Loucy (cell line): ENCODE data around the gene LMAN1L.

Source experiments
- H2AFZ ChIP-seq: fragments of 200-600 bp; sonication (generic); 2 replicates; pipeline ENCODE4 v1.6.0; 2016; ENCODE audit warnings: antibody characterized with exemption, mild to moderate bottlenecking, low read length, moderate library complexity
- H3F3A ChIP-seq: fragments of 200-600 bp; 2 replicates; pipeline ENCODE4 v1.6.0; 2016; ENCODE audit warnings: antibody characterized with exemption, low read depth, mild to moderate bottlenecking
- H3K27me3 ChIP-seq: fragments of 200-600 bp; sonication (generic); 2 replicates; pipeline ENCODE4 v1.6.1; 2014; ENCODE audit warnings: low read length, mild to moderate bottlenecking; ENCODE audit not compliant: insufficient read depth, poor library complexity, severe bottlenecking
- H3K36me3 ChIP-seq: fragments of 200-600 bp; sonication (generic); 2 replicates; pipeline ENCODE4 v1.6.1; 2016; ENCODE audit warnings: low read length; ENCODE audit not compliant: insufficient read depth
- H3K4me1 ChIP-seq: fragments of 200-600 bp; sonication (generic); 2 replicates; pipeline ENCODE4 v1.5.1; 2014; ENCODE audit warnings: low read length, mild to moderate bottlenecking; ENCODE audit not compliant: insufficient read depth, poor library complexity, severe bottlenecking
- H3K4me2 ChIP-seq: fragments of 200-600 bp; sonication (generic); 2 replicates; pipeline ENCODE4 v1.6.0; 2014; ENCODE audit warnings: antibody characterized with exemption, low read length, low read depth, mild to moderate bottlenecking; ENCODE audit not compliant: poor library complexity, severe bottlenecking
- H3K4me3 ChIP-seq: fragments of 200-600 bp; sonication (generic); 2 replicates; pipeline ENCODE4 v1.5.1; 2014; ENCODE audit warnings: low read length, mild to moderate bottlenecking, mixed read lengths; ENCODE audit not compliant: poor library complexity, severe bottlenecking
- H3K79me2 ChIP-seq: fragments of 200-600 bp; sonication (generic); 2 replicates; pipeline ENCODE4 v1.6.1; 2014; ENCODE audit warnings: low read length; ENCODE audit not compliant: insufficient read depth
- H3K9ac ChIP-seq: fragments of 200-600 bp; sonication (generic); 2 replicates; pipeline ENCODE4 v1.6.0; 2014; ENCODE audit warnings: mild to moderate bottlenecking, low read depth, low read length, moderate library complexity; ENCODE audit not compliant: poor library complexity, severe bottlenecking
- H3K9me2 ChIP-seq: fragments of 200-600 bp; sonication (generic); replicated peaks from 2 replicates; pipeline ENCODE4 v1.6.1; 2016; ENCODE audit warnings: low read depth, low read length, mixed read lengths
- H3K9me3 ChIP-seq: fragments of 200-600 bp; sonication (generic); 2 replicates; pipeline ENCODE4 v1.6.1; 2014; ENCODE audit warnings: mild to moderate bottlenecking, antibody characterized with exemption, low read length, low read depth; ENCODE audit not compliant: insufficient read depth
- H4K20me1 ChIP-seq: fragments of 200-600 bp; sonication (generic); 2 replicates; pipeline ENCODE4 v1.6.0; 2014; ENCODE audit warnings: antibody characterized with exemption, low read length, mild to moderate bottlenecking; ENCODE audit not compliant: insufficient read depth, poor library complexity, severe bottlenecking
- EZH2phosphoT487 ChIP-seq: fragments of 200-600 bp; IDR thresholded peaks from 2 replicates; pipeline ENCODE4 v1.6.1; 2018; ENCODE audit warnings: antibody characterized with exemption, mild to moderate bottlenecking, moderate library complexity, borderline replicate concordance
- TF ChIP-seq, protein P1 (sequence below): fragments of 200-600 bp; sonication (generic); conservative IDR thresholded peaks from 2 replicates; pipeline ENCODE4 v1.5.1; 2014; ENCODE audit warnings: mild to moderate bottlenecking, antibody characterized with exemption, low read length

Gene LMAN1L

DNA sequence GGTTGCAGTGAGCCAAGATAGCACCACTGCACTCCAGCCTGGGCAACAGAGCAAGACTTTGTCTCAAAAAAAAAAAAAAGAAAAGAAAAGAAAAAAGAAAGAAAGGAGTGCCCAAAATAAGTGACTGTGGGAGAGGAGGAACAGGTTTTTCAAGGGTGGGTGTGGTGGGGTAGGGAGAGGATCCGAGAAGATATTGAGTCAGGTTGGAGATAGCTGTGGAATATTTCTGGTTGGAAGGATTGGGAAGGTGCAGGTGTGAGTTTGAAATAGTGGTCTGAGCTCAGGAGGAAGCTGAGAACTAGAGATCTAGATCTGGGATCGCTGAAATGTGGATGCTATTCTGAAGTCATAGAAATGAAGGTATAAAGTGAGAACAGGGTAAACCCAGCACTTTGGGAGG is 52.7 kb downstream of the LMAN1L start:
- peaks cover 73% of the 10 kb centered on the region for H3K79me2 ChIP-seq
- peaks cover 18% of the 10 kb centered on the region for H3F3A ChIP-seq
- no peaks in the 10 kb centered on the region for H3K27me3 ChIP-seq
- no peaks in the 10 kb centered on the region for H3K9me3 ChIP-seq
- H3K36me3 ChIP-seq = no peaks in the 10 kb centered on the region
- peaks cover 33% of the 10 kb centered on the region for H4K20me1 ChIP-seq
- H3K4me1 ChIP-seq = peaks cover 52% of the 10 kb centered on the region
- H3K9me2 ChIP-seq = no peaks in the 10 kb centered on the region
- no peak for TF ChIP-seq EZH2phosphoT487
- TF ChIP-seq, protein P1, sequence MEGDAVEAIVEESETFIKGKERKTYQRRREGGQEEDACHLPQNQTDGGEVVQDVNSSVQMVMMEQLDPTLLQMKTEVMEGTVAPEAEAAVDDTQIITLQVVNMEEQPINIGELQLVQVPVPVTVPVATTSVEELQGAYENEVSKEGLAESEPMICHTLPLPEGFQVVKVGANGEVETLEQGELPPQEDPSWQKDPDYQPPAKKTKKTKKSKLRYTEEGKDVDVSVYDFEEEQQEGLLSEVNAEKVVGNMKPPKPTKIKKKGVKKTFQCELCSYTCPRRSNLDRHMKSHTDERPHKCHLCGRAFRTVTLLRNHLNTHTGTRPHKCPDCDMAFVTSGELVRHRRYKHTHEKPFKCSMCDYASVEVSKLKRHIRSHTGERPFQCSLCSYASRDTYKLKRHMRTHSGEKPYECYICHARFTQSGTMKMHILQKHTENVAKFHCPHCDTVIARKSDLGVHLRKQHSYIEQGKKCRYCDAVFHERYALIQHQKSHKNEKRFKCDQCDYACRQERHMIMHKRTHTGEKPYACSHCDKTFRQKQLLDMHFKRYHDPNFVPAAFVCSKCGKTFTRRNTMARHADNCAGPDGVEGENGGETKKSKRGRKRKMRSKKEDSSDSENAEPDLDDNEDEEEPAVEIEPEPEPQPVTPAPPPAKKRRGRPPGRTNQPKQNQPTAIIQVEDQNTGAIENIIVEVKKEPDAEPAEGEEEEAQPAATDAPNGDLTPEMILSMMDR = no peak
- no peak overlapping the region for H3K4me2 ChIP-seq
- H3K9ac ChIP-seq = no peak overlapping the region
- no peak overlapping the region for H3K4me3 ChIP-seq
- no peak overlapping the region for H2AFZ ChIP-seq

- Histone ChIP-seq H3F3A (peaks cover 24% of the 10 kb centered on the region), H3K4me3 (no peak overlapping the region), H3K27me3 (no peaks in the 10 kb centered on the region), H3K36me3 (no peaks in the 10 kb centered on the region), H3K4me1 (peaks cover 60% of the 10 kb centered on the region), H3K9ac (no peak overlapping the region), H4K20me1 (peaks cover 41% of the 10 kb centered on the region), H3K9me3 (no peaks in the 10 kb centered on the region), H3K4me2 (peak overlapping the region; percentile 34), H2AFZ (no peak overlapping the region), H3K79me2 (peaks cover 79% of the 10 kb centered on the region), H3K9me2 (no peaks in the 10 kb centered on the region)
- TF ChIP-seq, protein P1 = no peak
Measured at GRCh38 chr15:74866090-74866489, 53.5 kb downstream of the LMAN1L start.

GRCh38 chr15:74867466-74868038 is 54.9 kb downstream of the LMAN1L start:
- Histone ChIP-seq H2AFZ (no peak overlapping the region), H3K27me3 (no peaks in the 10 kb centered on the region), H3K36me3 (no peaks in the 10 kb centered on the region), H3F3A (peaks cover 24% of the 10 kb centered on the region), H4K20me1 (peaks cover 47% of the 10 kb centered on the region), H3K4me2 (peak overlapping the region; percentile 85), H3K9ac (peak overlapping the region; percentile 36), H3K79me2 (peaks cover 84% of the 10 kb centered on the region), H3K4me3 (peak overlapping the region; percentile 64), H3K4me1 (peaks cover 66% of the 10 kb centered on the region), H3K9me2 (no peaks in the 10 kb centered on the region), H3K9me3 (no peaks in the 10 kb centered on the region)
- TF ChIP-seq, protein P1 = no peak
- TF ChIP-seq EZH2phosphoT487 = no peak
